ENCODE data around the gene AK5.

DNA sequence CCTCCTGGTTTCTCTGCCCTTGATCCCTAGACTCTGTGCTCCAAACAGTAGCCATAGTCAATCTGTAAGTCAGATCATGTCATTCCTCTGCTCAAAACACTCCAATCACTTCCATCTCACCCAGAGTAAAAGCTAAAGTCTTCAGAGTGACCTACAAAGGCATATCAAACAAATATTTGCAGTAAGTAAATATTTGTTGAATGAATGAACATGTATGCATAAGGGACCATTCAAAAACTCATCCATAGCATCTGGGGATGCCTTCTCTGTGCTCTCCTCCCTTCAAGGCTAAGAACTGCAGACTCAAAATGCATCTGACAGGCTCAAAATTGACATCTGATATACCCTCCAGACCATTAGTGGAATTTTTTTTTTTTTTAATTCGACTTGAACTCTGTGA is 18.1 kb upstream of the AK5 start:
- TF ChIP-seq ZFP30 (CRISPR knock-in tag; IDR thresholded peaks at IDR 0.05) (no peak), SNAI2 (CRISPR knock-in tag; IDR thresholded peaks at IDR 0.05) (no peak), BACH2 (CRISPR knock-in tag; IDR thresholded peaks at IDR 0.05; ENCODE audit: borderline replicate concordance) (no peak), ESRRG (CRISPR knock-in tag; IDR thresholded peaks at IDR 0.05) (no peak), RARB (CRISPR knock-in tag; IDR thresholded peaks at IDR 0.05) (no peak)
- TF ChIP-seq, protein P1, sequence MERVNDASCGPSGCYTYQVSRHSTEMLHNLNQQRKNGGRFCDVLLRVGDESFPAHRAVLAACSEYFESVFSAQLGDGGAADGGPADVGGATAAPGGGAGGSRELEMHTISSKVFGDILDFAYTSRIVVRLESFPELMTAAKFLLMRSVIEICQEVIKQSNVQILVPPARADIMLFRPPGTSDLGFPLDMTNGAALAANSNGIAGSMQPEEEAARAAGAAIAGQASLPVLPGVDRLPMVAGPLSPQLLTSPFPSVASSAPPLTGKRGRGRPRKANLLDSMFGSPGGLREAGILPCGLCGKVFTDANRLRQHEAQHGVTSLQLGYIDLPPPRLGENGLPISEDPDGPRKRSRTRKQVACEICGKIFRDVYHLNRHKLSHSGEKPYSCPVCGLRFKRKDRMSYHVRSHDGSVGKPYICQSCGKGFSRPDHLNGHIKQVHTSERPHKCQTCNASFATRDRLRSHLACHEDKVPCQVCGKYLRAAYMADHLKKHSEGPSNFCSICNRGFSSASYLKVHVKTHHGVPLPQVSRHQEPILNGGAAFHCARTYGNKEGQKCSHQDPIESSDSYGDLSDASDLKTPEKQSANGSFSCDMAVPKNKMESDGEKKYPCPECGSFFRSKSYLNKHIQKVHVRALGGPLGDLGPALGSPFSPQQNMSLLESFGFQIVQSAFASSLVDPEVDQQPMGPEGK (CRISPR knock-in tag; IDR thresholded peaks at IDR 0.05; ENCODE audit: borderline replicate concordance) = no peak
- TF ChIP-seq, protein P2, sequence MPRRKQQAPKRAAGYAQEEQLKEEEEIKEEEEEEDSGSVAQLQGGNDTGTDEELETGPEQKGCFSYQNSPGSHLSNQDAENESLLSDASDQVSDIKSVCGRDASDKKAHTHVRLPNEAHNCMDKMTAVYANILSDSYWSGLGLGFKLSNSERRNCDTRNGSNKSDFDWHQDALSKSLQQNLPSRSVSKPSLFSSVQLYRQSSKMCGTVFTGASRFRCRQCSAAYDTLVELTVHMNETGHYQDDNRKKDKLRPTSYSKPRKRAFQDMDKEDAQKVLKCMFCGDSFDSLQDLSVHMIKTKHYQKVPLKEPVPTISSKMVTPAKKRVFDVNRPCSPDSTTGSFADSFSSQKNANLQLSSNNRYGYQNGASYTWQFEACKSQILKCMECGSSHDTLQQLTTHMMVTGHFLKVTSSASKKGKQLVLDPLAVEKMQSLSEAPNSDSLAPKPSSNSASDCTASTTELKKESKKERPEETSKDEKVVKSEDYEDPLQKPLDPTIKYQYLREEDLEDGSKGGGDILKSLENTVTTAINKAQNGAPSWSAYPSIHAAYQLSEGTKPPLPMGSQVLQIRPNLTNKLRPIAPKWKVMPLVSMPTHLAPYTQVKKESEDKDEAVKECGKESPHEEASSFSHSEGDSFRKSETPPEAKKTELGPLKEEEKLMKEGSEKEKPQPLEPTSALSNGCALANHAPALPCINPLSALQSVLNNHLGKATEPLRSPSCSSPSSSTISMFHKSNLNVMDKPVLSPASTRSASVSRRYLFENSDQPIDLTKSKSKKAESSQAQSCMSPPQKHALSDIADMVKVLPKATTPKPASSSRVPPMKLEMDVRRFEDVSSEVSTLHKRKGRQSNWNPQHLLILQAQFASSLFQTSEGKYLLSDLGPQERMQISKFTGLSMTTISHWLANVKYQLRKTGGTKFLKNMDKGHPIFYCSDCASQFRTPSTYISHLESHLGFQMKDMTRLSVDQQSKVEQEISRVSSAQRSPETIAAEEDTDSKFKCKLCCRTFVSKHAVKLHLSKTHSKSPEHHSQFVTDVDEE (CRISPR knock-in tag; IDR thresholded peaks at IDR 0.05) = no peak
- TF ChIP-seq, protein P3, sequence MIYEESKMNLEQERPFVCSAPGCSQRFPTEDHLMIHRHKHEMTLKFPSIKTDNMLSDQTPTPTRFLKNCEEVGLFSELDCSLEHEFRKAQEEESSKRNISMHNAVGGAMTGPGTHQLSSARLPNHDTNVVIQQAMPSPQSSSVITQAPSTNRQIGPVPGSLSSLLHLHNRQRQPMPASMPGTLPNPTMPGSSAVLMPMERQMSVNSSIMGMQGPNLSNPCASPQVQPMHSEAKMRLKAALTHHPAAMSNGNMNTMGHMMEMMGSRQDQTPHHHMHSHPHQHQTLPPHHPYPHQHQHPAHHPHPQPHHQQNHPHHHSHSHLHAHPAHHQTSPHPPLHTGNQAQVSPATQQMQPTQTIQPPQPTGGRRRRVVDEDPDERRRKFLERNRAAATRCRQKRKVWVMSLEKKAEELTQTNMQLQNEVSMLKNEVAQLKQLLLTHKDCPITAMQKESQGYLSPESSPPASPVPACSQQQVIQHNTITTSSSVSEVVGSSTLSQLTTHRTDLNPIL (CRISPR knock-in tag; IDR thresholded peaks at IDR 0.05; ENCODE audit: low read depth) = no peak

Data from SK-N-SH treated with all-trans-retinoic acid at 6 μM for 48 hours (cell line).